HCEC 1CT (cell line): ENCODE data around the gene MOGAT1.

Experiments
- DNase-seq: peaks from one replicate; pipeline ENCODE4 v3.0.0-alpha.2; 2017

Gene MOGAT1, protein sequence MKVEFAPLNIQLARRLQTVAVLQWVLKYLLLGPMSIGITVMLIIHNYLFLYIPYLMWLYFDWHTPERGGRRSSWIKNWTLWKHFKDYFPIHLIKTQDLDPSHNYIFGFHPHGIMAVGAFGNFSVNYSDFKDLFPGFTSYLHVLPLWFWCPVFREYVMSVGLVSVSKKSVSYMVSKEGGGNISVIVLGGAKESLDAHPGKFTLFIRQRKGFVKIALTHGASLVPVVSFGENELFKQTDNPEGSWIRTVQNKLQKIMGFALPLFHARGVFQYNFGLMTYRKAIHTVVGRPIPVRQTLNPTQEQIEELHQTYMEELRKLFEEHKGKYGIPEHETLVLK

DNA sequence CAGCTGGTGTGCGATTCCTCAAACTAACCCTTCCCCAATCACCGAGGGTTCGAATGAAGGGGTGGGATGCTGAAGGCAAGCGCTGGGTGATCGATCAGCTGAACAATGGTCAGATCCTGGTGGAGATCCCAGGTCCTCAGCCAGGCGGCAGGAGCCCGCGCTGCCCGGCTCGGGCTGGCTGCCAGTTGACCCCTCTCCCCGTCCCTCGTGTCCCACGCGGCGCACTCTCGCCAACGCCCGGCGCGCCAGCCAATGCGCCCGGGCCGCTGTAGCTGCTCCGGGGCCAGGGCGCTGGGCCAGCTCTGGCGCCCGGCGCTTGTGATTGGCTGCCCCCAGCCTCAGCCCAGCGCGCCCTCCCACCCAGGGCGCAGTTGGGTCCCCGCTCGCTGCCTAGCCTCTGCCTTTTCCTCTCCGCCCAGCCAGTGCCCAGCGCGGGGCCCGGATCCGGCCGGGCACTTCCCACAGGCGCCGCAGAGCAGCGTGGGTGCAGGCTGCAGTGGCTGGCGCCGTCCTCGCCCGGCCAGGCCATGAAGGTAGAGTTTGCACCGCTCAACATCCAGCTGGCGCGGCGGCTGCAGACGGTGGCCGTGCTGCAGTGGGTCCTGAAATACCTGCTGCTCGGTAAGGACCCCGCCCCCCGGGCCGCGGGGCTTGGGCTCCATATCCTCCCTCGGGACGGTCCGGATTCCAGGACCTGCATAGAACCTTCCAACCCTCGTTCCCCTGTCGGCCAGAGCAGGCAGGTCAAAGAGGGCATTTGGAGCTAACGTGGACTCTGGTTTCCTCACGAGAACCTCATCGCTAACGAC lies at the start of gene MOGAT1:
Gene MOGAT1, plus strand, starts transcription at position 400 of the 809 bp plus-strand sequence. Its CDS starts 128 bp downstream, at position 528.
- no peak for DNase-seq

DNA sequence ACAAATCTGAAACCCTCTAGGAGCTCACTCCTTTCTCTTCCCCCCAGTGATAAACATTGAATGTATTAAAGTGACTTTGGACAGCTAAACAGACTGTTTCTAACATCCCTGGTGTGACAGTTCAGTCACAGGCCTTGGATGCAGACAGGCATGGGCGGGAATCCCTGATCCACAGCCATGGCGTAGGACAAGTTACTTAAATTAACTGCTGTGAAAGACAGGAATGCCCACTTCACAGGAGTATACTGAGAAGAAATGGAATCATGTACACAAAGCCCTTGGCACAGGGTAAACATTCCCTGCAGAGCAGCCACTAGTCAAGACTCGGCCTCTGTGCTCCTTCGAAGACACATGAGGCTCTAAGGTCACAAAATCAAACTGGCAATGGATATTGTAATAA lies 49.6 kb upstream of the MOGAT1 start:
- no peak for DNase-seq

DNA sequence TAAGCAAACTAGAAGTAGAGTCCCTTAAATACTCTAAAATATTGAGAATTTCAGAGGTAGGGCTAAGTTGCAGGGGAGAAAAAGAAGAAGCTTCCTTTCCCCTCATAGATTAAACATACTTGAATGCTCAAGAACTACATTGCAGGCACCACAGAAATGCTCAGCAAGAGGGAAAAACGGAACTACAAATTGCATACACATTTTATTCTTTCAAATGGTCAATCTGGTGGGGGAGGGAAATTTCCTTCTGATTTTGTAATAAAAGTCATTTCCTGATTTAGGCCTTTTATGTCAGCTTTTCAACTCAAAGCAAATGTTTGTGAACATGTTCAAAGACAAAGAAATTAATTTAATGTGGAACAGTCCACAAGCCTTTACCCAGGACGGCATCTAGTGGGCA lies 48.5 kb upstream of the MOGAT1 start:
- DNase-seq = no peak

DNA sequence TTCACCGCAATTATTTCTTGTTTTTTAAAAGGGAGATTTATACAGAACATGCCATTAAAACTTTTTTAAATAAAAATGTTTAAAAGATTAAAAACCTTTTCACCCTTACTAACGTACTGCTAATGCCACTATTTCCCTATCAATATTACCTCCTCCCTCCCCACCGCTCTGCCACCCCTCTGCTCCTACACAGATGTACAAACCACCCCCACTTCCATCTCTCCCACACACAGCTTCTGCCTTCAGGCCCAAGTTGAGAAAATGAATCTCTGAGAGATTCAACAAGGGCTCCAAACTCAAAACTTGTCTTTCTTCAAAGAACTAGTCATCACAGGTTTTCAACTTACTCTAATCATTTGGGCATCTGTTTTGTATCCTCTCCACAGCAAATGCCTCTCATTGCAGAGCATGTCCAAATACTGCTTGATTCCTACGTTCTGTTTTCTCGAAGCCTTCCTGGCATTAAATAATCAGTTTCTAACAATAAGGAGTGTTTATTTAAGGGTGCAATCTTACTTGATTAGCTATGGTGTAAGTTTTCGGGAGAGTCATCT lies 47.6 kb upstream of the MOGAT1 start:
- no peak for DNase-seq

DNA sequence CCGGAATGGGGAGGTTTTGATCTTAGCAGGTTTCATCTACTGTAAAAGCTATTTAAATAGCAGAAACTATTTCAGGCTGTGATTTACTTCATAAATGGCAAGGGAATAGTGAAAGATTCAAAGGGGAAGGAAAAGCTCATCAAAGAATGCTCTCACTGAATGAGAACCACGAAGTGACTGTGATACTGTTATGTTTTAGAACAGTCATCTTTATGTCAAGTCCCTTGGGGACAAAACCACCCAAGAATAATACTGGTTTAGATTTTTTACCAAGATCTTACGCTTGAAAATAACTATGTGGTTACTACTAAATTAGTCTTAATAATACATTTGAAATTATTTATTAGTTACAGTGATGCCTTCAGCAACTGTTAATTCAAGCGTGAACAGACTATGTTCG lies 43.7 kb upstream of the MOGAT1 start:
- no peak for DNase-seq

DNA sequence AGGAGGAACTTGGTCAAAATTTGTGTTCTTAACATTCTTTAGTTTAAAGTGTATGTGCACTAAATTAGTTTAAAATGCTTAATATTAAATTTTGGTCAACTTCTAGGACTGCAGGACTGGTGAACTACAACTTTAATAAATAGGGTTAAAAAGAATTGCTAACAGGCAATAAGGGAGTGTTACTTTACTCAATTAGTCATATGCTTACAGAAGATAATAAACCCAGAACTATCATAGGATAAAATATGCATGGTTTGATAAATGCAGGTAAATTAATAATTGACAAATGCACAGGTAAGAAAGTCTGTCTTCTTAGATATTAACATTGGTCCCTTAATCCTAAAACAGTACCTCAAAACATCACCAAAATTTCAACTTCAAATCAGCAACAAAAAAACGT lies 36.2 kb upstream of the MOGAT1 start:
- no peak for DNase-seq

DNA sequence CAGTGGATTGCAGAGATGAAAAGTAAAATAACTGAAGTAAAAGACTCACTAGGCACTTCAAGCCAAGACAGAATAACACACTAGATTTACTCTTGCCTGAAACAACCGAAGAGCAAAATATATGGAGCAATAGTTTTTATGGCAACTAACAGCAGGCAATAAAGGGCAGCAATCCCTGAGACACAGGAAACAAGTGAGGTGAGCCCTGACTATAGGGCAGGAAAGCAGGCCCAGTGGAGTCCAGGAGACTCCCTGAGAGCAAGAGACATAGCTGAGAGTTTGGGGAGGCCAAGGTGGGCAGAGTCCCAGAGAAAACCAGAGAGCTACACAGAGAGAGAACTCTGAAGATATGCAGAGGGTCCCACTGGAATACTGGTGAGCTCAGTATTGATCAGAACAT lies 34.4 kb upstream of the MOGAT1 start:
- DNase-seq = no peak

DNA sequence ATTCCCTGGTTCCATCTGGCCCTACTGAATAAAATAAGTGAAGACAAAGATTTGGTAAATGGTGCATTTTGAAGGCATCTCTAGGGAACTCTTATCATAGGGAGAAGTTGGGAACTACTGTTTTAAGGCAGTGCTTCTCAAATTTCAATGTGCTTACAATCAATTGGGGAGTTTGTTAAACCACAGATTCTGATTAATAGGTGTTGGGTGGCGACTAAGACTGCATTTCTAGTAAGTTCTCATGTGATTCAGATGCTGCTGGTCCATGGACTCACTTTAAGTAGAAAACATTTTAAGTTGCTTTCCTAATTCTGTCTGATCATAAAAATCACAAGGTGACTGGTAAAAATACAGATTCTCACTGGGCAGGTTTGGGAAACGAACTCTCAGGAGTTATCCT lies 30.1 kb upstream of the MOGAT1 start:
- DNase-seq = no peak

DNA sequence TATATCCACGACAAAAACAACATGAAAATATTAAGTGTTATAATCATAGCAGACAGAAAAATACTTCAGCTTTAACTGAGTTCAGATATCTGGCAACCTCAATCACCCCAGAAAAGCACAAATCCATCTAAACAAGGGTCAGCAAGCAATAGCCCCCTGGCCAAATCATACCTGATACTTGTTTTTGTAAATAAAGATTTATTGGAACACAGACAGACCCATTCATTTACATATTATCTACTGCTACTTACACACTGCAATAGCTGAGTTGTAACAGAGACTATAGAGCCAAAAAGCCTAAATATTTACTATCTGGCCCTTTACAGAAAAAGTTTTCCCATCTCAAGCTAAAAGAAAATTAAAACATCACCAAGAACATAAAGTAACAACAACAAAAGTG lies 28.3 kb upstream of the MOGAT1 start:
- DNase-seq = no peak

DNA sequence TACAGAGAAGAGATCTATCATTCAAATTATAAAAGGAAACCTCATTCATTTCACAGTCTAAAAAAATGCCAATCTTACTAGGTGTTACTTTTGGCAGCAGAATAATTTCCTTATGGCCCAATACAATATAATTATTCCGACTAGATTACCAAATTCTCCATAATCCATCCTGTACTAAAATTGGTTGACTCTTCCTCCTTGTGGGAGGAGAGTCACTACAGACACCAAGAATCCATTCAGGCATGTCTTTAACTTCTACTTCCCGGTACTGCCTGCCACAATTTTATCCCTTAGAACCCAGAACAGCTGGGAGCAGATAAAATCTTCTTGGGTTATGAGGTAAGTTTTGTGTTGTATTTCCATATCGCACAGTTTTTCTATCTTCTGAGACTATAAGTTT lies 25.4 kb upstream of the MOGAT1 start:
- DNase-seq = no peak

DNA sequence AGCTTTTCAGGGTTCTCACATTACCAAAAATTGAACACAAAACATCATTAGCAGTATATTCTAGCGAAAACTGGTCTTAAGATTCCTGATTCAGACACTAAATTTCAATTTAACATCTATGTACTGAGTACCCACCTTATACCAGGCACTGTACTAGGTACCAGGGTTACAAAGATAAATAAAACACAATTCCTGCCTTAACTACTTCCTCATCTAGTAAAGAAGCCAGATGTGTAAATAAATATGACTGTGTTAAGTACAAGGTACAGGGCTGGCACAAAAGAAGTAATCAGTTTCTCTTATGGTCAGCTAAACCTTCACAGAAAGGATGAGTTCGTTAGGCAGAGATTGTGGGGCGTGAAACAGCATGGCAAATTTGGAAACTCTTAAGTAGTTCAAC lies 21.7 kb upstream of the MOGAT1 start:
- DNase-seq = no peak

DNA sequence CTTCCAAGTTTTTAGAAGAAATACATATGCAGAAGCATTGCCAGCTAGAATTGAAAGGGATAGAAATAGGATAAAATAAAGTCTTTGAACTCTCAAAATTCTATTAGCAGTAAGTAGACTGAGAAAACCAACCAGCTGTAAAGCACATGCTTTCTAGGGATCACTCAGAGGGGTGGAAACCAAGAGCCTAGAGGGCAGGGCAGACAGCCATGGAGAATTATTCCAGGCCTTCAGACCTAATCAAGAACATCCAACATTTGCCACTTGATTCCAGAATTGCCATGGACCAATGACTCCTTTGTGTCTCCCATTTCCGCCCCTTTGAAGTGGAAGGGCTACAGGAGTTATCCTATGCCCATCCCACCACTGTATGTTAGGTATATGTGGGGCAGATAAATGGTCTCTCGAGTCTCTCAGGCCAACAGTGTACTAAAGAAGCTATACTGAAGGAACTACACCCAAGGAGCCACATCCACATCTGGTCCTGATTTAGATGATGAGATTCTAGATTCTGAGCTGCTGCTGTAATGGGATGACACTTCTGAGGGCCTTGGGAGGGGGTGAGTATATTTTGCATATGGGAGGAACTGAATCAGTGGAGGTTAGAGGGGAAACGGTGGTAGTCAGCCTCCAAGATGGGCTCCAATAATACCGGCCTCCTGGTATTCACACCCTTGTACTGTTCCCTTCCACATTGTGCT lies 19.6 kb upstream of the MOGAT1 start:
- DNase-seq = no peak

DNA sequence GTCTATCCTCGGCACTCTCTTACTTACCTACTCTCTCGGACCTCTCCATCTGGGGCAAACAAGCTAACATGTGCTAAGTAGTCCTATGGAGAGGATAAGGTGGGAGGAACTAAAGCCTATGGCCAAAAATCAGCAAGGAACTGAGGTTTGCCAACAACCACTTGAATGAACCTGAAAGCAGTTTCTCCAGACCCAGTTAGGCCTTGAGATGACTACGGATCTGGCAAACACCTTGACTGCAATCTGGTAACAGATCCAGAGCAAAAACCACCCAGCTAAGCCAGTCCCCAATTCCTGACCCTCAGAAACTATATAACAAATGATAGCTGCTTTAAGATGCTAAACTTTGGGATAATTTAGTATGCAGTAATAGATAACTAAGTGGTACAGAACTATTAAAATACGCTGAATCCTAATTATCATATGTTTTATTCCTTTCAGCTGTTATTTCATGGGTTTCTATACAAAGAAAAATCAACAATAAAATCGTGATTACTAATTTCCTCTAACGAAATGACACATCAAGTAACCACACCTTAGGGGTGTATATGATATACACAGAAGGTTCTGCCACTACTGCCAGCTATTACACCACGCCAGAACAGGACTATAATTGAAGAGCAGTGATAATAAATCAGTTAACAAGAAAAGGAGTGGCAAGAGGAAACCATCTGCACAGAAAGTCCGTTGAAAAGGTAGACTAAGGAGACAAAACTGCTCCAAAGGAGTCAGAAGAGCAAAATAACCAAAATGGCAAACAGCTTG lies 18.8 kb upstream of the MOGAT1 start:
- DNase-seq = no peak

DNA sequence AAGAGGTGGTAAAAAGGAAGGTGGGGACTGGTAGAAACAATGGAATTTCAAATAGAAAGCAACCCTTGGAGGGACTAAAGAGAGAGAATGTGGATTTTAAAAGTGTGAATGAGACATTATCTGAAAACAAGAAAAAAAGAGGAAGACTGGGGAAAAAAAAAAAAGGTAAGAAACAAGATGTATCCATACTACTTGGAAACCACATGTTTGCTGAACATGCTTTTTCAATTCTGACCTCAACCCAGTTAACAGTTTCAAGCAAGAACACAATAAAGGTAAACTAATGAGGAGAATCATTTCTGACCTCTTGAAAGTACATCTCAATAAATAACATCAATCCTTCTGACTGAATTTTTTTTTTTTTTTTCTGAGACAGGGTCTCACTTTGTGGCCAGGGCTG lies 18.2 kb upstream of the MOGAT1 start:
- DNase-seq = no peak

DNA sequence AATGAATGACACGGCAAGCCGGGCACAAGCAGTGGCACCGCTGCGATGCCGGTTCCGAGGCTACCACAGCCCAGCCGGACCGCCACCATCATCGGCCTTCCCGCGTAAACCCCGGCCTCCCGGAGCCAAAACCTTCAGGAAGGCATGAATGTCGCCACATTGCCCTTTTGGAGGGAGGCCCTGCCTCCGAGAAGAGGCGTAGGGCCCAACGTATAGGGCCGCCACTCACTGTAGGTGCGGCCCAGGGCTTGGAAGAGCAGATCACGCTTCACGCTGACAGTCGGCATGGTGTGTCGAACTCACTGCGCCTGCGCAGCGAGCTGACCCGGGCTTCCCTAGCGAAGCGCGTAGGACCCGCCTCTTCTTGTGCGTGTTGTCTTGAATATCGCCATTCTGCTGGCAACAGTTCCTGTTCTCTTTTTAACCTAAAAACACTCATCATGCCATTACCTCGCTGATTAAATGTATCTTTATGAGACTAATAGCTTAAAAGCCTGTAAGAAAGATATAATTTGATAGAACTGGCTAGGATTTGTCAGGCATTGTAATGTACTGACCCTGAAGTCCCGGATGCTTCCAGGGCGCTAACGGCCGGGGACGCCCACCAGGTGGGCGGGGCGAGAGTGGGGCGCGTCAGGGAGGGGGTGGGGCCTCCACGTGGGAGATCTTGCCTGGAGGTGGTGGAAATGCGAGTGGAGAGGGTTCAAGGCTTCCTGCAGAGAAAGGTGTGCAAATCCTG lies 15.5 kb upstream of the MOGAT1 start, which contains the start of gene FARSB:
Gene FARSB, minus strand, starts transcription at position 306 of the 739 bp plus-strand sequence. Its CDS starts 19 bp downstream, at position 287.
- peak; percentile 96 for DNase-seq

DNA sequence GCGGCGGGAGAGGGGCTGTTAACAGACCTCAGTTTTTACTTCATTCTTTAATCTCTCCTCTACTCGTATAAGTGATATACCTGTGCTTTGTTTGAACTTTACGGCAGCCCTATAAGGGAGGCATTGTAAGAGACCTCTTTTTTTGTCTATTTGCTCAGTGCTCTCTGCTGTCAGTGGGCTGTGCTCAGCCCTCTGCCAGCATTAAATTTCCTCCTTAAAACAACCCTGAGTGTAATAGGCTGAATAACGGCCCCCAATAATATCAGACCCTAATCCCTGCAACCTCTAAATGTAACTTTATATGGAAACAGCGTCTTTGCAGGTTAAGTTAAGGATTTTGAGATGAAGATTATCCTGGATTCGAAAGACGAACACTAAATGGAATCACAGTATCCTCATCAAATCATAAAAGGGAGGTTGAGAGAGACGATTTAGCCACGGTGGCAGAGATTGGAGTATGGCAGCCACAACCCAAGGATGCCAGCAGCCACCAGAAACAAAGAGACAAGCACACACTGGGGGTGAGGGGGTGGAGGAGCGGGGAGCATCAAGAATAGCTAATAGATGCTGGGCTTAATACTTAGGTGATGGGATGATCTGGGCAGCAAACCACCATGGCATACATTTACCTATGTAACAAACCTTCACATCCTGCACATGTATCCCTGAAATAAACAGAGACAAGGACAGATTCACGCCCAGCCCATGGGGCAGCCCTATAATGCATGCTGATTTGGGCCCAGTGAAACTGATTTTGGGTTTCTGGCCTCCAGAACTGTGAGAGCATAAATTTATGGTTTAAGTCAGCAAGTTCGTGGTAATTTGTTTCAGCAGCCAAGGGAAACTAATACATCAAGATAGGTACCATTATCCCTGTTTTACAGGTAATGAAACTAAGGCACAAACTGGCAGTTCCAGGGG lies 14.7 kb upstream of the MOGAT1 start:
- no peak for DNase-seq

DNA sequence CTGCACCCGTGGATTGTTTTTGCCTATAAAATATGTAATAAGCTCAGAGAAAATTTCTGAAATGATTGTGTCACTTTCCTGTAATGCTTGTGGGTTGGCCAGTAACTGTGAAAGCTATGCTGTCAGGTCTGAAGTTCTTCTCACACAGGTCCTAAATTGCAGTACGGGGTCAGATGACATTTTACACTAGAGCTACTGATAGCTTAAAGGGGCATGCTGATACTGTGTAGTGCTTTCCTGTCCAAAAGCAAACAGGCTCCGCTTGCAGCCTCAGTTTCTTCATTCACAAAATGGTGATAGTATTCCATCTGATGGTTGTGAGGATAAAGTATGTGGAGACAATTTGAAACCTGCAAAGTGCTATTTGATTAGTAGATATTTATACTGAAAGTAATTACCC lies 8.0 kb upstream of the MOGAT1 start:
- DNase-seq = no peak

DNA sequence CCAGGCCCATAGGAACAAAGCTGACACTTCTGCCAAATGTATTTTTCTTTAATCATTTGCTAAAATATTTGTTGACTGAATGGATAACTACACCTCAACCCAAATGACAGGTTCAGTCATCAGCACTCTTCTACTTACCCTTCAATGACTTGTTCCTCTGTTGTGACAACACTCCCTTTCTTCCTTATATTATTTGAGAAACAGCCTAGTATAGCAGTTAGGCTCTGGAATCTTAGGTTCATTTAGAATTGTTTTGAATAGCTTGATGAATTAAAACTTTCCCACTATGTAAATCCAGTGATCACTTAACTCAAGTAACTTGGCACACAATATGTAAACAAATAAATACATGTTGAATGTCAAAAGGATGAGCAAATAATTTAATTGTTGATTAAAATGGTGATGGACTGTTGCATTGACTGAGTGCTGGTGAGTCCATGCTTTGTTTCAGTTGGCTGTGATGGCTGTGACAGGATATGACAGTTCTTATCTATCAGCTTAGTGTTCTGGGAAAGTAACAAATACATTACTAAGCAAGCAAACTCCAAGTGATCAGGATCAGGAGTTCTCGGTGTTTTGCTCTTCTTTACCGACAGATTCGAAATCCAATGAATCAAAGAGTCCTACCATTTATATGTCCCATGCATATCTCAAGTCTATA lies 2.8 kb upstream of the MOGAT1 start:
- no peak for DNase-seq

DNA sequence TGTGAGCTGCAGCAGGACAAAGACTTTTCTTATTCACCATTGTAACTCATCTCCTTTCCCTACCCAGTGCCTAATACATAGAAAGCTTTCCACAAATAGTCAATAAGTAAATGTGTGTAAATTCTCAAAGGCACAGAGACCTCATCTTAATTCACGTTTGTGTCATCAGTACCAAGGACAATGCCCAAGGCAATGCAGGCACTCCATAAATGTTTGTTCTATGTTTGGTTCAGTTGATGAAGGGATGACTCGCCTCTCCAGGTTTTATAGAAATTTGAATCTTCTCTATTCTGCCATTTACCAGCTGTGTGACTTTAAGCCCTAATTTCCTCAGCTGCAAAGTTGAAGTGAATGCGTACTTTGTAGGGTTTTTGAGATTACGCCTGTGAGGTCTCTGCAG lies 2.1 kb upstream of the MOGAT1 start:
- DNase-seq = no peak
